Epidermal melanocyte (primary cell): ENCODE results near the gene DMRT2.

Experiments
- DNase-seq: peaks from one replicate; pipeline ENCODE4 v3.0.0; 2011; ENCODE audit warnings: low spot score; ENCODE audit not compliant: insufficient read length

DMRT2 gene

DNA sequence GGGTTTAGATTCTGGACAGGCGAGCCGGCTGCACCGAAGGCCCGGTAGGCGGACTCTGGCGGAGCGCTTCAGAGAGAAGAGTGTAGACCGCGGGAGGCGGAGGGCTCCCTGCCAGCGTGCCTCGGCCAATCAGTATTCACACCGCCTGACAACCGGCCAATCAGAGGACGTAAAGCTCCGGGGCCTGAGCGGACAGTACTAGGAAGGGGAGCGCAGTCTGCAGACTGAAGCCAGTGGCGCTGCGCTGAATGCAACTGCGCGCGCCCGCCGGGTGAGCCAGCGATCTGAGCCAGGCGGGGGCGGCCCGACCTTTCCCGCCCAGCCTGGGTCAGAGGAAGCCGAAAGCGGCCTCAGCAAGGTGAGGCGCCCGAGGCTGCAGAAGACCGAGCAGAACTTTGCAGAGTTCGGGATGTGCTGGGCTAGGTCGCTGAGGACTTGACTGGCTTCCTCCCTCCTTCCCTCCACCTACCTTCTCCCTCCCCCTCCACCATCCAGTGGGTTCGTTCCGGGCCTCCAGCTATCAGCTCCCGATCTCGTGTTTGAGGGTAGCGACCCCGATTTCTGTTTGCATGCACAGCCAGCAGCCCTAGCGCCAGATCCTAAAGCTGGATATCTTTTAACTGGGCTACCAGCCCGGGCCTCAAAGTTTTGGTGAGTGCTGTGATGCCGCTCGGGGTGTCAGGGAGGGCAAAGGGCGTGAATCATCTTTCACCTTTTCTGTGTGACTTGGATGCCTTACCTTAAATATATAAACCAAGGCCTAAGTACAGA lies at the start of gene DMRT2:
Gene DMRT2, plus strand, starts transcription at position 233 of the 771 bp plus-strand sequence. CDS start 1,257 bp downstream, outside the sequence.
- no peak for DNase-seq

DNA sequence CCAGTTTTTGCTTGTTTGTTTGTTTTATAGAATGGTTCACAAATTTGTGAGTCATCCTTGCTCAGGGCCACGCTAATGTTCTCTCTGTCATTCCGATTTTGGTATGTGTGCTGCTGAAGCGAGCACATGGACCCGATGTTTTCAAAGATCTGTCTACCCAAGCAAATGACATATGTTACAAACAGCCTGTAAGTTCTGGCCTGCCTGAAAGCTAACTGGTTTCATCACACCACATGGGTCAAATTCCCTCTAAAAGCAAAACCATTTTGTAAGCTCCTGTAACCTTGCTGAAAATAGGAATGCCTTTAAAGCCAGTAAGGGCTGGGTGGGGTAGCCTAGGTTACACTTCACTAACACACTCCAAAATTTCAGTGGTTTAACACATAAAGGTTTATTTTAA lies 48.3 kb upstream of the DMRT2 start:
- DNase-seq, result no peak

GRCh38 chr9:1002678-1003077 lies 47.5 kb upstream of the DMRT2 start:
- no peak for DNase-seq

- no peak for DNase-seq
Measured at GRCh38 chr9:1005043-1005667, 45.0 kb upstream of the DMRT2 start.

DNA sequence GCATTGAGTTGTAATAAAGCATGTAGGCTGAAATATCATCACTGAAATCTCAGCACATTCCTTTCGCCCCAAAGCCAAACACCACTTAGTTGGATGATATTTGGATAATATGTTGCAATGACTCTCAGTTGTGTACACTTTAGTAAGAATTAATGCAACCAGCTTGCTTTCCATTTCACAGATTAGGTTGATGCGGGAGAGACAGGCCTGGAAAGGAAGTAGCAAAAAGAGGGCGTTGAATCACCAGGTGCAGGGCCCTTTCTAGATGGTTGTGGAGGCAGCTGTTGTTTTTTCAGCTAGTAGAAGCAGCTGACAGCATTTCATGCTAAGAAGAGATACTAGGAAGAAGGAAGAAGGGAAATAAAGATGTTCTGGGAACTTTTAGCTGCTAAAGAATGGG lies 42.8 kb upstream of the DMRT2 start:
- no peak for DNase-seq

- DNase-seq, result no peak
Measured at GRCh38 chr9:1008216-1008615, 41.9 kb upstream of the DMRT2 start.

DNA sequence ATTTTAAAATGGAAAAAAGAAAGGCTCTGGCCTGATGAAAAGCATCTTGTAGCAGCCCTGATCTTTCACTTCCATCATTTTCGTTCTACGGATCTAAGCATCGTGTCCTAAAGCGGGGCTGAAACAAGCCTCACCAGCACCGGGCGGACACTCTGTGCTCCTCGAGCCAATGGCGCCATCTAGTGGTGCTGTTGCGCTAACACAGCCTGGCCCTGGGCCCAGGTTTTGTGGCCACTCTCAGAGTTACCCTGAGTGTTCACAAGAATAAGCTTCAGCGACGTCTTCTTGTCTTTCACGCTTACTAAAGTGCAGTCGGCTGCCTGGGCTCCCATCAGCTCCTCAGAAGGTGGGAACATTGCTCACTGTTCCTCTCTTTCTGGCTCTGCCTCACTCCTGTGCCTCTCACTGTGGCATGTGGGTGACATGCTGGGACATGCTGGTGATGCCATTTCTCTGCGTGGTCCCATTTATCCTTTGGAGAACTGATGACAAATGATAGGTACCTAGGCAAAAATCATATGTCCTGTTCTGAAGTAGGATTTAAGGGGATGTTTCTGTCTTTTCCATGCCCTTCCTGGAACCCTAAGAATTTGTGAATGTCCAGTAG lies 41.0 kb upstream of the DMRT2 start:
- DNase-seq, result no peak

DNA sequence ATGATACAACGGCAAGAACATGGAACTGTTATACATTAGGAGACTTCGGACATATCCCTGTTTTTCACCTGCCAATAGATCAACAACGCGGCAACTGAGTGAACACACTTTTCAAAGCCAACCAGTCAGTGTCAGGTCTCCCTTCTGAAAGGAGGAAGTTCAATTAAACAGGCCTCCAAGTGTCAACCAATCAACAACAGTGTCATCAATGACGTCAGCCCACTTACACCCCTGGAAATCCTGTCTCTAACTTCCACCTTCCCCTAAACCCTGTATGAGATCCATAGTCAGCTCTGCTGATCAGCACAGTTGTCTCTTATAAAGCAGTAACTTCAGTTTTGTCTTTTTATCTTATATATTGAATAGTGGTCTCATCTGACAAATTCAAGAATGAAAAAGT lies 37.1 kb upstream of the DMRT2 start:
- no peak for DNase-seq

DNA sequence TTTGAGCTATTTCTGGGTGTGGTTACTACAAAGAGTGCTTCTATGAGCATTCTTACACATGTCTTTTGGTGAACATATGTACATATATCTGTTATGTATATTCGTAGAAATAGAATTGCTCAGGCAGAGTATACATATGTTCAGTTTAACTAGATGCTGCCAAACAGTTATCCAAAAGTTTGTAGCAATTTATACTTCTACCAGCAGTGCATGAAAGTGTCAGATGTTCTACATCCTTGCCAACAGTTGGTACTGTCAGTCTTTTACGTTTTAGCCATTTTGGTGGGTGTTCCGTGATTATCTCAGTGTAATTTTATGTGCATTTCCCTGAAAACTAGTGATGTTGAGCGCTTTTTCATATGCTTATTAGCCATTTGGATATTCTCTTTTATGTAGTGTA lies 35.9 kb upstream of the DMRT2 start:
- DNase-seq, result no peak

GRCh38 chr9:1014640-1015039 lies 35.5 kb upstream of the DMRT2 start:
- no peak for DNase-seq

- DNase-seq, result no peak
Measured at GRCh38 chr9:1018121-1018520, 32.0 kb upstream of the DMRT2 start.

GRCh38 chr9:1024112-1024511 lies 26.0 kb upstream of the DMRT2 start:
- DNase-seq, result no peak

DNA sequence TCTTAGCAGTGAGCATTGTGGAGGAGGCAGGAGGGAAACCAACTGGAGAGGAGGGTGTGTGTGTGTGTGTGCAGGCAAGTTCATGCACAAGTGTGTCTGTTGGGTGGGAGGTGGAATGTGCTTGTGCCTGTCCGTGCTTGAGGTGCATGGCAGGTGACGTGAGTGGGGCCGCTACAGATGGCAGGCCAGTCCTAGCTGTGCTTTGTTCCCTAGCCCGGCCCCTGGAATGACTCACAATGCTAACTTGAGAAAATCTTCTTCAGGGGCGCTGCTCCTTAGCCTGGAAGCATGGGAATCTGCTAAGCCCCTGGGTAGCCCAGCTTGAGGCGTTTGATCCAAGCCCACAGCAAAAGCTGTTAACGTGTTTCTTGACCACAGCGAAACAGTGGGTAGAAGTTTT lies 25.0 kb upstream of the DMRT2 start:
- no peak for DNase-seq

- DNase-seq, result no peak
Measured at GRCh38 chr9:1026219-1026618, 23.9 kb upstream of the DMRT2 start.

- DNase-seq, result no peak
Measured at GRCh38 chr9:1028501-1029190, 21.5 kb upstream of the DMRT2 start.

GRCh38 chr9:1031951-1032601 lies 18.1 kb upstream of the DMRT2 start:
- no peak for DNase-seq

DNA sequence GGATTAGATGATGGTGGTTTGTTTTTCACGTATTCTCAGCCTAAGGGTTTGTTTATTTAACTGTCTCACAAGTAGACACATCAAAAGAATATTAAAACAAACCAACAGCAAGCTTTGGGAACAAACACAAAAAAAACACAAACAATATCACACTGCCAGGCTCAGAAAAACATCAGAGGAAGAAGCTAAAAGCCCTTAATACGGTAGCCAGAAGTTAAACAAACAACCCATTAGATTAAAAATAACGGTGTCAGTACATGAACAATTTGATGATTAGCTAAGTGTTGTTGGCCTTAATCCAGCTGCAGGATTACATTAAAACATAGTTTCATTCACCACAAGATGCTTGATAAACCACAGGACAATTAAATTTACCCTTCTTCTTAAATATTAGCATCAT lies 15.9 kb upstream of the DMRT2 start:
- DNase-seq, result no peak

- no peak for DNase-seq
Measured at GRCh38 chr9:1039589-1039988, 10.6 kb upstream of the DMRT2 start.

DNA sequence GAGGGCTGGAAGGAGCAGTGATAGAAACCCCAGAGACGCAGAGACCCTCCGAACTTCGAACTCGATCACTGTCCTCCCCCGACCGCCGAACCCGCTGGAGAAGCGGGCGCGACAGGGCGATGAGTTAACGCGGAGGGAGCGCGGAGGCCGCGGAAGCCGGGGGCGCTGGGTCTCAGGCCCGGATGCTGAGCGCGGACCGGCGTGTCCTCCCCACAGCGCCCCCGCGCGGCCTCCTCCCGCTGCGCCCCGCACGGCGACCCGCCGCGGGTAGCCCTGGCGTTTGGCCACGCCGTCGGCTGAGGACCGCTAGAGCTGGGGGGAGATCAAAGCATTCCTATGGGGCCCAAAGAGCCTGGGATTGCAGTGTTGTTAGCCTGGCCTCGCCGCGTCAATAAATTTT lies 7.7 kb upstream of the DMRT2 start:
- DNase-seq, result no peak

GRCh38 chr9:1044643-1045042 lies 5.5 kb upstream of the DMRT2 start:
- no peak for DNase-seq
